Activated CD4-positive, CD25-positive, alpha-beta regulatory T cell treated with anti-CD3 and anti-CD28 coated beads, Interleukin-2, amount 50 U/mL, for 72 hours (primary cell): ENCODE measurements around the gene PKD1L1.
A peak's percentile ranks its signal among the peaks of the same experiment; 100 is the strongest.
"Not testable (repeated sequence)": the region's sequence is repeated elsewhere in the genome, so short reads cannot be mapped to it uniquely, and the experiment has no call there.

Experiments used
- DNase-seq: peaks from one replicate; pipeline ENCODE4 v3.0.0; 2021

The PKD1L1 gene

DNA sequence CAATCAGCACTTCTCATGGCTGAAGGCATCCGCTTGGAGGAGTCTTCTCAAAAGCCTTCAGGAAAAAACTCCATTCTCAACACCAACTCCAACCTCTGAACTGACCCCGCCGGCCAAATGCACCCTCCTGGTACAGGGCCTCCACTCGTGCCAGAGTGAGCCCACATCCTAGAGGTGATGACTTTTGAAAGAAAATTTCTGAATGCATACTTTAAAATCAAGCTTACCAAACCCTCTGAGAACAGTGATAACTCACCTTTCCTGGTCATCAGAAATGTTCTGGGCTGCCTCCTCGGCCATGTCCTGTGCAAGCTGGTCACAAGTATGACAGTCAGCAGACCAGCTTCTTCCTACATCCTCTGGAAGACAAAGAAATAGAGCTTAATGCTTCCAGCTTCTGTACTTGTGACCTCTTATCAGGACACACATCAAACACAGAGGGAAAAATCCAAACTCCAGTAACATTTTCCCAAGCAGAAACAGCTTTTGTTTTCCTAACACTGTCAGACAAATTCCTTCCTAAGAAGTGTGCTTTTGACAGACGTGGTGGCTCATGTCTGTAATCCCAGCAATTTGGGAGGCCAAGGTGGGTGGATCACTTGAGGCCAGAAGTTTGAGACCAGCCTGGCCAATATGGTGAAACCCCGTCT is at the start of gene PKD1L1:
PKD1L1 (minus strand) TSS at position 326 of the 650 bp plus-strand sequence; CDS start at position 300, 26 bp downstream.
- DNase-seq, result no peak

DNA sequence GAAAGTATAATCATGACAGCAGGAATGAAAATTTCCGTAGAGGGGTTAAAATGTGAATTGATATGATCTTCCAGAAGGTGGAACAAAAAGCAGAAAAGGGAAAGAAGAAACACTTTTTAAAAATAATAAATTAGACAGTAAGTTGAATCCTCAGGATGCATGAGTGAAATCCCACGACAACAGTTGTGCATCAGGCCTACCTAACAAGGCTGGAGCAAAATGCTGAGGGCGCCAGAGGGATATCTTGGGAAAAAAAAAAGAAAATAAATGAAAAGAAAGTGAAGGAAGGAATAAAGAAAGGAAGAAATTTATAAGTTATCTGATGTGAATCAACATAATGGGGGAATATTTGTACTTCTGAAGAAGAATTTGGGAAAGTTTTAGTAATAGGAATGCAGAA is 44.2 kb upstream of the PKD1L1 start:
- no peak for DNase-seq

- peak; percentile 80 for DNase-seq
Measured at GRCh38 chr7:47991741-47992311, 43.6 kb upstream of the PKD1L1 start.

- DNase-seq, result no peak
Measured at GRCh38 chr7:47991270-47991669, 43.0 kb upstream of the PKD1L1 start.

DNA sequence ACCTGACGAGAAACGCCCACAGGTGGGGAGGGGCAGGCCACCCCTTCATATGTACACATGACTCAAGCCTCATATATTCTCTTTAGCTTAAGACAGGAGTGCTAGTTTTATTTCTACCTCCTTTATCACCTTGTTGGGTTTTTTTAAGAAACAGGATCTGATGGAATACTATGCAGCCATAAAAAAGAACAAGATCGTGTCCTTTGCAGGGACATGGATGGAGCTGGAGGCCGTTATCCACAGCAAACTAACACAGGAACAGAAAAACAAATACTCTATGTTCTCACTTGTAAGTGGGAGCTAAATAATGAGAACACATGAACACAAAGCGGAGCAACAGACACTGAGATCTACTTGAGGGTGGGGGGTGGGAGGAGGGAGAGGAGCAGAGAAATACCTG is 42.3 kb upstream of the PKD1L1 start:
- DNase-seq, result no peak

GRCh38 chr7:47989607-47990400 is 41.5 kb upstream of the PKD1L1 start:
- DNase-seq, result not testable (repeated sequence)

DNA sequence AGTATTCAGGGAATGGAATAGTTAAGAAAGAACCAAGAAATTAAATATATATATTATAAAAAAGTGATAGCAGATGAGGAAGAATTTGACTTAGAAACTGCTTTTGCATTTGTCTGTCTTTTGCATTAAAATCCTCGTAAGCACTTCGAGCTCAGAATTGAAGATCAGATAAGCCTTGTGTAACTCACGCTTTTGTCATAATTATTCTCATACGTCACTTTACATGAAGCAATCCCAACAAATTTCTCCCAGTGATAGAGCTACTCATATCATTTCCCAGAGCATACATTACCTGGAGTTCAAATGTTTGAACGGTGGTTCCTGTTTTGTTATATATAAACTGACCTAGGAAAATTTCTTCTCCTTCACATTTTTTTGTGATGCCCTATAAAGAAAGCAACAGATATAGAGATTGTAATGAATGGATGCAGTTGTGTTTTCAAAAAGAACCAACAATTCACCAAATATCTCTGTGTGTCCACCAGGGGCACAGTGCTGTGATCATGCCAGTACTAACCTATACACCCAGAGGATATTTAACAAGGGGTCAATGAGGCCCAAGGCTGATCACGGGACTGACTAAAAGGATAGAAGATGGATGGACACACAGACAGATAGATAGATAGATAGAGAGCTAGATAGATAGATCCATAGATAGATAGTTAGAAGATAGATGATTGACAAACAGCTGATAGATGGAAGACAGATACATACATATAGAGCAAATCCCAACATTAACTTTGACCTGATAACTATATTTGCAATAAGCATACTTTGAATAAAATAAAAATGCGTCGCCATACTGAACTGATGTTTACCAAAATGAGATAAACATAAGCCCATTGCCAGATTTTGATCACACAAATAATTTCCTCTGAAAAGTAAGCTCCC is 40.5 kb upstream of the PKD1L1 start:
- DNase-seq, result no peak

- DNase-seq, result no peak
Measured at GRCh38 chr7:47982610-47983009, 34.3 kb upstream of the PKD1L1 start.

GRCh38 chr7:47980648-47981047 is 32.4 kb upstream of the PKD1L1 start:
- not testable (repeated sequence) for DNase-seq

DNA sequence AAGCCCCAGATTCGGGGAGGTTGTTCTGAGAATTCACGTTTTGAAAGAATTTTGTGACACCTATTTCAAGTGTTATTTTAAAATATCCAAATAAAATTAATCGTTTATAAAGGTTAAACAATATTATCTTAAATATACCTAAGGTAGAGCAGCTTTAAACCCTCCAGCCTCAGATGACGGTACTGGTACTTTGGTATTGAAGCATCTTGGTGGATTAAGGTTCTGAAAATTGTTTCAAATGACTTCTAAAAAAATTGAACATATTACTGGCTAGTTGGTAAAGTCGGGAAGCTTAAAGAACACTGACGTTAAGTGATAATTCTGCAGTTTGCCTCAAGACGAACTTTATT is 31.5 kb upstream of the PKD1L1 start:
- DNase-seq, result no peak

DNA sequence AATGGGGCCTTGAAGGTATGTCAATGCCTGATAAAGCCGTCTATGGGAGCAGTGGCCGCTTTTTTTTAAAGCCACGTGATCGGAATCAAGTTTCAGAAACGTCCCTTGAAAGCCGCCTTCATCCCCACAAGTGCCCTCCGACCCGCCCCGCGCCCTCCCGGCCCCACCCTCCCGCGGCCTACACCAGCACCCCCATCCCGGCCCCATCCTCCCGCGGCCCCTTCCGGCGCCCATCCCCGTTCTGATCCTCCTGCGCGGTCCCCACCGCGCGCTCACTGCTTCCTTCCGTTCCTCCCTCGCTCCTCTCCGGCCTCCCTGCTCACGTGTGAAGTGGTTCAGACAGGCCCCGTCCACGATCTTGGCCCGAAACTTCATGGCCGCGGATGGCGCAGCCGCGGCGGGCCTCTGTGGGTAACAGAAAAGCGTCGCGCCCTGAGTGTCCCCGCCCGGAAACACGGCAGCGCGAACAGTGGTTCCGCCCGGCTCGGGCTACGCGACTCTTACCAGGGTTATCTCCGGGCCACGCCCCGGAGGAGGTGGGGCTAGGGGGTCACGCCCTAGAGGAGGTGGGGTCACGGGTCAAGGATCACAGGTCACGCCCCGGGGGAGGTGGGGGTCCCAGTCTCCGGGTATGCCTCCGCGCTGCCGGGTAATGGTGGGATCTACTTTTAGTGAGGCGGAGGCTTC is 31.0 kb upstream of the PKD1L1 start, which contains the start of gene HUS1:
HUS1 (minus strand) TSS at position 471 of the 687 bp plus-strand sequence; CDS start at position 375, 96 bp downstream.
- peak; percentile 94 for DNase-seq

- DNase-seq, result no peak
Measured at GRCh38 chr7:47978790-47979144, 30.5 kb upstream of the PKD1L1 start.

- no peak for DNase-seq
Measured at GRCh38 chr7:47973739-47974138, 25.5 kb upstream of the PKD1L1 start.

DNA sequence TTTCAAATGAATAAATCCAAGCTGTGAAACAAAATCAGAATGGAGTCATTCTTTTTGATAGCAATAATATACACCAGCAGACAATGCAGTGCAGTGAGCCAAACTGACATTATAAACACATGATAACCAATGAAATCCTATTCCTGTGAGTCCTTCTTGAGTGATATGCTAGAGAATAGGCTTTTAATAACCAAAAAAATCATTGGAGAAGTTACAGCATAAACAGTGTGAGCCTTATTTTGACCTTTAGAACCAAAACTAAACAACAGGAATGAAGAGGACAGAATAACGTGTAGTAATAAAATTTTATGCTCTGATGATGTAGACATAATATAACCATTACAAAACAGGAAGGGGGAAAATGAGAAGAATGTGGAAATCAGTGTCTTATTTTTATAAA is 22.5 kb upstream of the PKD1L1 start:
- DNase-seq, result no peak

- DNase-seq, result peak; percentile 53
Measured at GRCh38 chr7:47968847-47969774, 20.8 kb upstream of the PKD1L1 start.

DNA sequence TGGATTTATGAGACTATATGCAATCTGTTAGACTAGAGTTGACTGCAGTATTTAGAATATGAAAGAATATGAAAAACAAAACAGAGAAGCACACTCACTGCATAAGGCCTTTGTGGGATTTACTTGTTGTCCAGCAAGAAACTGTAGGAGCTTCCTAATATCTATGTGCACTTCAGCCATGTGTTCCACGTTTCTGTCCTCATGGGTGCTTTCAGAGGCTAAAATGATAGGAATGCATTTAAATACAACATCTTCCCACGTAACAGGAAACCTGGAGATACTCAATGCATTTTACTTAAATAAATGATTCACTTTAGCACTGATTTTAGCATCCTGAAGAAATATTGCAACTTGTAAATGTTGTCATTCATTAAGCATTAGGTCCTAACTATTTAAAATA is 19.4 kb upstream of the PKD1L1 start:
- no peak for DNase-seq

GRCh38 chr7:47967123-47967522 is 18.9 kb upstream of the PKD1L1 start:
- no peak for DNase-seq

GRCh38 chr7:47965456-47965855 is 17.2 kb upstream of the PKD1L1 start:
- DNase-seq, result no peak

- no peak for DNase-seq
Measured at GRCh38 chr7:47962262-47962661, 14.0 kb upstream of the PKD1L1 start.

- DNase-seq, result no peak
Measured at GRCh38 chr7:47957156-47957555, 8.9 kb upstream of the PKD1L1 start.

DNA sequence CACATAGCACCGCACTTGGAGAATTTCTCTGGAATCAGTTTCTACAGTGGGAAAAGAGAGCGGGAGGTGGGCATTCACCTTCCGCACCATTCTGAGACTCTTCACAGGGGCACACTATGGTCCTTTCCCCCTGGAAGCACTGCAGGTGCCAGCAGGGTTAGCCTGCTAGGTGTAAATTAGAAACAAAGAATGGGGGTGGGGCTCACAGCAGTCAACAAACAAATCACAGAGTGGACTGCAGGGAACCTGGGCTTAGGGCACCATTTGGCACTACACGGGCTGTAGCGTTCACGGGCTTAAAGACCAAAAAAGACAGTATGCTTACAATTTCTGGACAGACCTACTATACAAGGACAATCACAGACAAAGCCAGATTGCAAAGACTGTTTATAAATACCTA is 8.0 kb upstream of the PKD1L1 start:
- no peak for DNase-seq
